ENCODE measurements around the gene RPL27A. TPM values are rescaled to one million over a fixed set of nuclear protein-coding genes. Genes with fewer than 3 reads are reported as not detected.
A peak's percentile ranks its signal among the peaks of the same experiment; 100 is the strongest.

Gene RPL27A
- total RNA-seq, 1 donor from 2014 or later = 305 TPM

DNA sequence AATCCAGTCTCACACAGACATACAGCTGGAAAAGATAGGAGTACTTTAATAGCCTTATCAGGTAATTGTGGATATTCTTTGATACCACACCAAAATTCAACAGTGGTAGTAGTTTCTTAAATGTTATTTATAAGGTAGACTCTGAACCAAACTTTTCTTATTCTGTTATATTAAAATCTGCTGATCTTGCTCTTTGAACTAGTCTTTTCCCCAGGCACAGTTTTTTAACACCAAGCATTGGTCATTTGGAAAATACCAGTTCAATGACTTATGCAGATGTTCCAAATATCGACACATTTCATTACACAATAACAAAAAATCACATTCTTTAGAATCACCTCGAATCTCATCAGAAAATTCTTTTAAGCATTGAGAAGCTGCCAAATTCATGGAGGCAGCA, 7.7 kb upstream of the RPL27A start:
- DNase-seq (ENCODE audit: low read depth) = no peak

- no peak for DNase-seq (ENCODE audit: low read depth)
Measured at GRCh38 chr11:8676458-8676857, 6.1 kb upstream of the RPL27A start.

GRCh38 chr11:8679006-8679405, 3.6 kb upstream of the RPL27A start:
- DNase-seq (ENCODE audit: low read depth) = no peak

DNA sequence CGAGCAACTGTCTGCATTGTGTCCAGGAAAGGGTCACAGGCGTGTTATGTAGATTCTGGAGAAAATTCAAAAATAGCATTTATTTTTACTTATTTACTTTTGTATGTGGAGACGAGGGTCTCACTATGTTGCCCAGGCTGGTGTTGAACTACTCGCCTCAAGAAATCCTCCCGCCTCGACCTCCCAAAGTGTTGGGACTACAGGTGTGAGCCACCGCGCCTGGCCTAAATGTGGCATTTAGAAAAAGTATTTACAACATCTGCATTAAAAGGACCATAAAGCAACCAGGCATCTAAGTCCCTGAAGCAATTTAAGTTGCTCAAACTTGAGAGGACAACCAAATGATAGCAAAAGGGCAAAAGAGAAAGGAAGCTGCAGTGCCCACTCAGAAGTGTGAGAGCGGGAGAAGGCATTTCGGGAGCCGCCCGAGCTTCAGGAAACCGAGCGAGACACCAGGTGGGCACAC, 722 bp upstream of the RPL27A start:
- DNase-seq (ENCODE audit: low read depth) = peak; percentile 11

- DNase-seq (ENCODE audit: low read depth) = peak; percentile 13
Measured at GRCh38 chr11:8683115-8683807, 669 bp downstream of the RPL27A start.

- DNase-seq (ENCODE audit: low read depth) = no peak
Measured at GRCh38 chr11:8684600-8685290, 2.2 kb downstream of the RPL27A start.

GRCh38 chr11:8685306-8685705, 2.7 kb downstream of the RPL27A start:
- no peak for DNase-seq (ENCODE audit: low read depth)

DNA sequence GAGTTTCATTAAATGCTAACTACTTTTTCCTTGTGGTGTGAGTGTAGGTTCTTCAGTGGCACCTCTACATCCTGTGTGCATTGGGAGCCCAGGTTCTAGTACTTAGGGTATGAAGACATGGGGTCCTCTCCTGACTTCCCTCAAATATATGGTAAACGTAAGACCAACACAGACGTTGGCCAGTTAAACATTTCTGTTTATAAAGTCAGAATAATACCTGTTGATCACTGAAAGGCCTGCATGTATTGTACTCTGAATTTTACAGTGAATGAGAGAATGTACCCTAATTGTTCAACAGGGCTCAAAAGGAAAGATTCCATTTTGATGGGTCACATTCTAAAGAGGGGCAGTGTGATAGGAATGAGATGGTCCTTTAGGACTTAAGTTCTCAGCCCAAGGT, 3.2 kb downstream of the RPL27A start:
- no peak for DNase-seq (ENCODE audit: low read depth)

GRCh38 chr11:8686325-8686724, 3.7 kb downstream of the RPL27A start:
- DNase-seq (ENCODE audit: low read depth) = no peak

DNA sequence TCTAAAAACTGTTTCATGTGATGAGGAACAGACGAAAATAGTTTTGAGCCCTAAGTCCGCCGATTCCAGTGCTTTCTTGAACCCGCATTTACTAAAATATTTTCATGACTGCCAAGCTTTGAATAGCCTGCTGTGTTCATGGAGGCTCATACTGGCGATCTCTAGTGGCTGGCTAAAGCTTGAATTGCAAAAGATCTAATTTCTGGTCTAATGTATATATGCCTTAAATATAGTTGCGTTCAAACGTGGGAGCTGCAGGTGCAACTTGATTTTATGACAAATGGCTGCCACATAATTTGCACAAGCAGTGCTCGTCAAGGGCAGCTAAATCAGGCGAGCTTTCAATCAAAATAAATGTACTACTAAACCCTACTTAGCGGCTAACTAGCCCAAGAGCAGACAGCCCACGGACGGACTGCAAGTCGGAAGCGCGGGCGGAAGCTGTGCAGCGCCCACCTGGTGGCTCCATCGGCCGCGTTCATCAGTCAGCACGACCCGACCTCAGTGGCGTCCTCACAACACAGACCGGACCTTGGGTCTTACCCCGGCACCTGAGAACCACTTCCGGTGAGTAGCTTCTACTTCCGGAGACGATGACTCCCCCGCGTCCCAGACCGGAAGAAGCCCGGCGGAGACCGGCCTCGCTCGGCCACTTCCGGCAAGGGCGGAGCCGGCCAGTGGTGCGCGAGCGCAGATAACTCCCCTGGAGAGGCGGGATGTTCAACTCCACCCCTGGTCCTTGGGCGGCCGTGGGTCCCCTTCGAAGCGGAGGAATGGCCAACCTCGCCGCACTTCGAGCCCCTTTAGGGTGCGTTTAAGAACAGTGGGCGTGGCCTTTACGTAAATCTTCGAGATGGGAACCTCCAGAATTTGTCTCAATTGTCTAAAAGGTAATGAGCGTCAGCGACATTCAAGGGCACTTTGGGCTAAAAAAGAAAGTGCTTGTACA, 6.1 kb downstream of the RPL27A start:
- DNase-seq (ENCODE audit: low read depth) = peak; percentile 93

DNA sequence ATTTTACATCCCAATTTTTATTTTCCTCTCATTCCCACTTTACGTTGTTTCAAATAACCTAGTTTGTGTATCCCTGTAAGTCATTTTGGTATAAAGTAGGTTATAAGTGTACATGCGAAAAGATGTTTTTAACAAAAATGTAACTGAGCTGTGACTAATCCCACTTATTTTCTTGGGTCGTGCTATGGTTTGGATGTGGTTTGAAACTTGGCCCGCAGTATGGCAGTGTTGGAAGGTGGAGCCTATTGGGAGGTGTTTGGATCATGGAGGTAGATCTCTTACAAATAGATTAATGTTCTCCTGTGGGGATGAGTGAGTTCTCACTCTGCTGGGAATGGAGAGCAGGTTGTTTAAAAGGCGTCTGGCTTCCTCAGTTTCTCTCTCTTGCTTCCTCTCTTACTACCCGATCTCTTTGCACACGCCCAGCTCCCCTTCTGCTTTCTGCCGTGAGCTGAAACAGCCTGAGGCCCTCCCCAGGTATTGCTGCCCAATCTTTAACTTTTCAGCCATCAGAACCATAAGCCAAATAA, 7.2 kb downstream of the RPL27A start:
- DNase-seq (ENCODE audit: low read depth) = no peak

DNA sequence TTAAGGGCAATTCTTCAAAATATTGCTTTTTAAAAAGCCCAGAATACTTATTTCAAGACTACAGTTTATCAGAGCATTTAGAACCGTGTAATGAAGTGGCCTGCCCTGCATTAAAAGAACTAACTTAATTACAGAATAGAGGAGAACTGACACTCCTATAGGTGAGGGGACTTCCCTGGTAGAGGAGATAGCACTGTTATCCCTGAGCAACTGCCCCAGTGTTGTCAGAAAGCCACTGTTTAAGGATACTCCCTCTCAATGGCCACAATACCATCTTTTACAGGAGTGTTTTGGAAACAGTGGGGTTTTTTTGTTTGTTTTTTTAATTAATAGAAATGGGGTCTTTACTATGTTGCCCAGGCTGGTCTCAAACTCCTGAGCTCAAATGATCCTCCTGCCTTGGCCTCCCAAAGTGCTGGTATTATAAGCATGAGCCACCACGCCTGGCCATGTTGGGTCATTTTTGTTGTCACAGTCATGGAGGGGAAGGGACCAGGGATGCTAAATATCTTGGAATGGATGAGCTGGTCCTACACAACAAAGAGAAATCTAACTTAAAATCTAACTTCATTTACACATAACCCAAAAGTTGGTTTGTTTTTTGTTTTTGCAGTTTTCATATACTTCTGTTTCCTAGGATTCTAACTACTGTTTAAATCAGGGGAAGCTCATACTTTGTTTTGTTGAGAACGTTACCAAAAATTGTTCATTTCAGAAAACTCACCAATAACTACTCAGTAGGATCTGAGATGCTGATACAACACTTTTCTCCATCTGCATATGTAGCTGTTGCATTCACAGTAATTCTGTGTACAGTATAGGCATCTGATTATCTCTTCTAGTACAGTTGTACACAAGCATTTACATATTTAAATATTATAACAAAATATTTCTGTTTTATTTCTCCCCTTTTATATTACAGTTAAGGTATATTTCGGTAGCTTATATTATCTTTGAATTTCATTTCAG, 8.1 kb downstream of the RPL27A start:
- DNase-seq (ENCODE audit: low read depth) = no peak

DNA sequence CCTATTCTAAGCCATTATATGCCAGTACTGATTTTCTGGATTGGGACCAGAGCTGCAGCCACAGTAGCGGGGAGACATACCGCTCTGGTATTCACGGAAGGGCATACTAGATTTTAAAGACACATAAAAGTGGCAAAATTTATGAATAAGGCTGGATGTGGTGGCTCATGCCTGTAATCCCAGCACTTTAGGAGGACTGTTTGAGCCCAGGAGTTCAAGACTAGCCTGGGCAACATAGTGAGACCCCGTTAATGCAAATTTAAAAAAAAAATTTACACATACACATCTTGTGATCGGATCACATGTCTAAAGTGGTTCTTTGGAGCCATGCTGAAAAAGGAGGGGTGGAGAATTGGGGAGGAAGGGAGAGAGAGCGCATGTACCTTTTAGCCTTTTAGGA, 9.0 kb downstream of the RPL27A start:
- no peak for DNase-seq (ENCODE audit: low read depth)

DNA sequence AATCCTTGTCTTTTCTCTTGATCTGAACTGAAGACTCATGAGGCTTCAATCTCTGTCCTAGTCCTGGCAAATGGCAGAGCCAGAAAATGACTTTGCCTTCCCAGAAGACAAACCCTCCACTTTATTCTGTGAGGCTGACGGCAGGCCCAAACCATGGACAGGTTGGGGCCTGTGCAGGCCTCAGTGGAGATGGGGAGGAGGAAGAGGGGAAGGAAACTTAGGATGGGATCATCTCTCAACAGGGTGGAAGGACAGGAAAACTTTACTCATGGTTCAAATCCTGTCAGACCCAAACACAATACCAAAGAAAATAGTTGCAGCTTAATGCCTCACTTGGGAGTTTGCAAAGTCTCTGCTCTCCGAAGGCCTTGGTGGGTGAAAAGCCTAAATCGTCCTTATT, 9.8 kb downstream of the RPL27A start:
- DNase-seq (ENCODE audit: low read depth) = no peak

GRCh38 chr11:8693010-8693551, 10.5 kb downstream of the RPL27A start:
- DNase-seq (ENCODE audit: low read depth) = no peak

DNA sequence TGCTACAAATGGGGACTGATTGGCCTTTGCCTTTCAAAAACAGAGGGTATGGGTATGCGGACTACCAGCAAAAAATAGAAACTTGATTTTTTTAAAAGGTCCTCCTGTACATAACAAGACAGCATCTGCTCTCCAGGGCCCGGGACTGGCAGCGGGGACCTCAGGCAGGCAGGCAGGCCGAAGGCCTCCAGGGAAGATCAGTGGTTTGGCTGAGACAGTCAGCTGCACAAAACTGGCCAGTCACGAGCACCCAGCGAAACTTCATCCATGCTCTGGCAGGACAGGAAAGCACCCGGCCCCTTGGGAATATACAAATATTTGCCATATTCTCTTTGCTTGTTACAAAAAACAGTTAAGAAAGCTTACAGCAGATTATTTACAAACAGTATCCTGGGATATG, 11.0 kb downstream of the RPL27A start:
- no peak for DNase-seq (ENCODE audit: low read depth)

- no peak for DNase-seq (ENCODE audit: low read depth)
Measured at GRCh38 chr11:8694137-8694536, 11.5 kb downstream of the RPL27A start.

GRCh38 chr11:8697054-8697453, 14.5 kb downstream of the RPL27A start:
- DNase-seq (ENCODE audit: low read depth) = no peak

- no peak for DNase-seq (ENCODE audit: low read depth)
Measured at GRCh38 chr11:8698379-8698851, 15.8 kb downstream of the RPL27A start.

GRCh38 chr11:8698917-8699441, 16.4 kb downstream of the RPL27A start:
- no peak for DNase-seq (ENCODE audit: low read depth)

All from renal cortical epithelial cell (primary cell).